HL-60 (cell line): ENCODE measurements around the gene DHRS1.

ENCODE experiments used
- CTCF ChIP-seq: IDR thresholded peaks from one replicate; pipeline ENCODE4 v1.5.1; 2011; ENCODE audit warnings: low read length, control low read depth, inconsistent platforms; ENCODE audit not compliant: insufficient read depth
- GABPA ChIP-seq: IDR thresholded peaks from 2 replicates; pipeline ENCODE4 v1.6.1; 2012; ENCODE audit warnings: low read depth
- POLR2AphosphoS5 ChIP-seq: IDR thresholded peaks from 2 replicates; pipeline ENCODE4 v1.6.1; 2012; ENCODE audit warnings: low read depth
- REST ChIP-seq: IDR thresholded peaks from 2 replicates; pipeline ENCODE4 v1.6.1; 2012; ENCODE audit warnings: low read depth; ENCODE audit not compliant: insufficient replicate concordance
- SPI1 ChIP-seq: IDR thresholded peaks from 2 replicates; pipeline ENCODE4 v1.6.1; 2012; ENCODE audit warnings: low read depth, mild to moderate bottlenecking, borderline replicate concordance

GRCh38 chr14:24337144-24337823 lies 37.7 kb upstream of the DHRS1 start:
- TF ChIP-seq CTCF (no peak), SPI1 (no peak), POLR2AphosphoS5 (no peak), GABPA (no peak), REST (no peak)
